ENCODE measurements around the gene TLE4. TPM values are rescaled to one million over a fixed set of nuclear protein-coding genes. Genes with fewer than 3 reads are reported as not detected.

TLE4 gene
- total and polyA plus RNA-seq, 2 experiments from 2014 or later, result 45.8 to 72.9 TPM

DNA sequence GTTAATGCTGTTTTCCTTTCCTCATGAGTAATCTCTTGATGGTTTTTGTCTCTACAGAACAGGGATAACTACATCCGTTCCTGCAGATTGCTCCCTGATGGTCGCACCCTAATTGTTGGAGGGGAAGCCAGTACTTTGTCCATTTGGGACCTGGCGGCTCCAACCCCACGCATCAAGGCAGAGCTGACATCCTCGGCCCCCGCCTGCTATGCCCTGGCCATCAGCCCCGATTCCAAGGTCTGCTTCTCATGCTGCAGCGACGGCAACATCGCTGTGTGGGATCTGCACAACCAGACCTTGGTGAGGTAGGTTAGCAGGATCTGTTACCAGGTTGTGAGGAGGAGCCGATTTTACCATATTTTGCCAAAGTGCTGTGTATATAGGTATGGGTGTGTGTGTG is 148.2 kb downstream of the TLE4 start (continued):
- TF ChIP-seq, protein P1, sequence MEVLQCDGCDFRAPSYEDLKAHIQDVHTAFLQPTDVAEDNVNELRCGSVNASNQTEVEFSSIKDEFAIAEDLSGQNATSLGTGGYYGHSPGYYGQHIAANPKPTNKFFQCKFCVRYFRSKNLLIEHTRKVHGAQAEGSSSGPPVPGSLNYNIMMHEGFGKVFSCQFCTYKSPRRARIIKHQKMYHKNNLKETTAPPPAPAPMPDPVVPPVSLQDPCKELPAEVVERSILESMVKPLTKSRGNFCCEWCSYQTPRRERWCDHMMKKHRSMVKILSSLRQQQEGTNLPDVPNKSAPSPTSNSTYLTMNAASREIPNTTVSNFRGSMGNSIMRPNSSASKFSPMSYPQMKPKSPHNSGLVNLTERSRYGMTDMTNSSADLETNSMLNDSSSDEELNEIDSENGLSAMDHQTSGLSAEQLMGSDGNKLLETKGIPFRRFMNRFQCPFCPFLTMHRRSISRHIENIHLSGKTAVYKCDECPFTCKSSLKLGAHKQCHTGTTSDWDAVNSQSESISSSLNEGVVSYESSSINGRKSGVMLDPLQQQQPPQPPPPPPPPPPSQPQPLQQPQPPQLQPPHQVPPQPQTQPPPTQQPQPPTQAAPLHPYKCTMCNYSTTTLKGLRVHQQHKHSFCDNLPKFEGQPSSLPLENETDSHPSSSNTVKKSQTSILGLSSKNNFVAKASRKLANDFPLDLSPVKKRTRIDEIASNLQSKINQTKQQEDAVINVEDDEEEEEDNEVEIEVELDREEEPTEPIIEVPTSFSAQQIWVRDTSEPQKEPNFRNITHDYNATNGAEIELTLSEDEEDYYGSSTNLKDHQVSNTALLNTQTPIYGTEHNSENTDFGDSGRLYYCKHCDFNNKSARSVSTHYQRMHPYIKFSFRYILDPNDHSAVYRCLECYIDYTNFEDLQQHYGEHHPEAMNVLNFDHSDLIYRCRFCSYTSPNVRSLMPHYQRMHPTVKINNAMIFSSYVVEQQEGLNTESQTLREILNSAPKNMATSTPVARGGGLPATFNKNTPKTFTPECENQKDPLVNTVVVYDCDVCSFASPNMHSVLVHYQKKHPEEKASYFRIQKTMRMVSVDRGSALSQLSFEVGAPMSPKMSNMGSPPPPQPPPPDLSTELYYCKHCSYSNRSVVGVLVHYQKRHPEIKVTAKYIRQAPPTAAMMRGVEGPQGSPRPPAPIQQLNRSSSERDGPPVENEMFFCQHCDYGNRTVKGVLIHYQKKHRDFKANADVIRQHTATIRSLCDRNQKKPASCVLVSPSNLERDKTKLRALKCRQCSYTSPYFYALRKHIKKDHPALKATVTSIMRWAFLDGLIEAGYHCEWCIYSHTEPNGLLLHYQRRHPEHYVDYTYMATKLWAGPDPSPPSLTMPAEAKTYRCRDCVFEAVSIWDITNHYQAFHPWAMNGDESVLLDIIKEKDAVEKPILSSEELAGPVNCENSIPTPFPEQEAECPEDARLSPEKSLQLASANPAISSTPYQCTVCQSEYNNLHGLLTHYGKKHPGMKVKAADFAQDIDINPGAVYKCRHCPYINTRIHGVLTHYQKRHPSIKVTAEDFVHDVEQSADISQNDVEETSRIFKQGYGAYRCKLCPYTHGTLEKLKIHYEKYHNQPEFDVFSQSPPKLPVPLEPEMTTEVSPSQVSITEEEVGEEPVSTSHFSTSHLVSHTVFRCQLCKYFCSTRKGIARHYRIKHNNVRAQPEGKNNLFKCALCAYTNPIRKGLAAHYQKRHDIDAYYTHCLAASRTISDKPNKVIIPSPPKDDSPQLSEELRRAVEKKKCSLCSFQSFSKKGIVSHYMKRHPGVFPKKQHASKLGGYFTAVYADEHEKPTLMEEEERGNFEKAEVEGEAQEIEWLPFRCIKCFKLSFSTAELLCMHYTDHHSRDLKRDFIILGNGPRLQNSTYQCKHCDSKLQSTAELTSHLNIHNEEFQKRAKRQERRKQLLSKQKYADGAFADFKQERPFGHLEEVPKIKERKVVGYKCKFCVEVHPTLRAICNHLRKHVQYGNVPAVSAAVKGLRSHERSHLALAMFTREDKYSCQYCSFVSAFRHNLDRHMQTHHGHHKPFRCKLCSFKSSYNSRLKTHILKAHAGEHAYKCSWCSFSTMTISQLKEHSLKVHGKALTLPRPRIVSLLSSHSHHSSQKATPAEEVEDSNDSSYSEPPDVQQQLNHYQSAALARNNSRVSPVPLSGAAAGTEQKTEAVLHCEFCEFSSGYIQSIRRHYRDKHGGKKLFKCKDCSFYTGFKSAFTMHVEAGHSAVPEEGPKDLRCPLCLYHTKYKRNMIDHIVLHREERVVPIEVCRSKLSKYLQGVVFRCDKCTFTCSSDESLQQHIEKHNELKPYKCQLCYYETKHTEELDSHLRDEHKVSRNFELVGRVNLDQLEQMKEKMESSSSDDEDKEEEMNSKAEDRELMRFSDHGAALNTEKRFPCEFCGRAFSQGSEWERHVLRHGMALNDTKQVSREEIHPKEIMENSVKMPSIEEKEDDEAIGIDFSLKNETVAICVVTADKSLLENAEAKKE (CRISPR knock-in tag; IDR thresholded peaks at IDR 0.05), result no peak
- TF ChIP-seq ZNF331 (CRISPR knock-in tag; IDR thresholded peaks at IDR 0.05; ENCODE audit: low read depth) (no peak), ZNF114 (CRISPR knock-in tag; IDR thresholded peaks at IDR 0.05) (no peak), JUNB (IDR thresholded peaks at IDR 0.05; ENCODE audit: unreplicated experiment) (no peak)
- TF ChIP-seq, protein P2, sequence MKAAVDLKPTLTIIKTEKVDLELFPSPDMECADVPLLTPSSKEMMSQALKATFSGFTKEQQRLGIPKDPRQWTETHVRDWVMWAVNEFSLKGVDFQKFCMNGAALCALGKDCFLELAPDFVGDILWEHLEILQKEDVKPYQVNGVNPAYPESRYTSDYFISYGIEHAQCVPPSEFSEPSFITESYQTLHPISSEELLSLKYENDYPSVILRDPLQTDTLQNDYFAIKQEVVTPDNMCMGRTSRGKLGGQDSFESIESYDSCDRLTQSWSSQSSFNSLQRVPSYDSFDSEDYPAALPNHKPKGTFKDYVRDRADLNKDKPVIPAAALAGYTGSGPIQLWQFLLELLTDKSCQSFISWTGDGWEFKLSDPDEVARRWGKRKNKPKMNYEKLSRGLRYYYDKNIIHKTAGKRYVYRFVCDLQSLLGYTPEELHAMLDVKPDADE (IDR thresholded peaks at IDR 0.05), result no peak

DNA sequence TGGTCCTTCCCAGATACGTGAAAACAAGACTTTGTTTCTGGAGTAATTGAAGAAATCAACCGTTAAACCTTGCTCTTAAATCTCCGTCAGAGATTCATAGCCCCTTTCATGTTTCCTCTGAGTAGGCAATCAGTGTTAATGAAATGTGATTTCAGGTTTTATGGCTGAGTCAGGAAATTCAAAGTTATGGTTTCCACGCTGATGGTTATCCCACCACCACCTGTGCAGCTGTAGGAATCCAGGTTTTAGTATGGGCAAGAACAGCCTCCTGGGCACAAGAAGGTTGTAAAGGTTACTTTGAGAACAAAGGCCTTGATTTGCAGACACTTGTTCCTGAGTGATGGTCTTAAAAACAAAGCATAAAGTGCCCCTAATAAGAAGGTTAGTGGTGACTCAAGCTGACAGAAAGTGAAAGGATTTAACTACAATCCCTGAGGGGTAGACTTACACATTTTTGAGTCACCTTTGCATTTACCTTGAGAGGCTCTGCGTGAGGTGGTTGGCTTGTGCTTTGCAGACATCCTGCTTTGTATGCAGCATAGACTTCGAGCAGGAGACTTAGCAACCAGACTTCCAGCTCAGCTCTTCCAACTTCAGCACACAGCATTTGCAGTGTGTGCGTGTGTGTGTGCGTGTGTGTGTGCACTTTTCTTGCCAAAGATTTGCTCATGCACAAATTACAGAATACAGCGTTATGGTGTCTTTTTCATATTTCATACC is 159.6 kb downstream of the TLE4 start:
- Mint-ChIP-seq H3K4me3 (no peak overlapping the region), H3K36me3 (ENCODE audit: low read depth) (peaks cover 17% of the 10 kb centered on the region), H3K9me3 (no peaks in the 10 kb centered on the region; the same call in 2 of the 3 replicates), H3K4me1 (no peaks in the 10 kb centered on the region), H3K27ac (no peak overlapping the region), H3K27me3 (ENCODE audit: insufficient read depth, low read depth, poor library complexity) (peaks cover 11% of the 10 kb centered on the region)
- Histone ChIP-seq H3K27ac (ENCODE audit: low read depth) (no peak overlapping the region), H3F3A (replicated peaks; ENCODE audit: low read depth) (no peaks in the 10 kb centered on the region), H3K4me2 (no peak overlapping the region), H4K20me1 (replicated peaks; ENCODE audit: insufficient read depth) (no peaks in the 10 kb centered on the region; the same call in 1 of the 2 replicates), H2AFZ (no peak overlapping the region), H3K79me2 (replicated peaks; ENCODE audit: insufficient read depth) (no peaks in the 10 kb centered on the region), H3K4me3 (no peak overlapping the region), H3K27me3 (ENCODE audit: insufficient read depth) (no peaks in the 10 kb centered on the region), H3K4me1 (ENCODE audit: insufficient read depth) (no peaks in the 10 kb centered on the region), H3K9me2 (ENCODE audit: insufficient read depth) (no peaks in the 10 kb centered on the region), H3K36me3 (ENCODE audit: insufficient read depth) (no peaks in the 10 kb centered on the region)
- ATAC-seq (no peak; the same call in 2 of the 3 replicates), DNase-seq (ENCODE audit: low spot score) (no peak)
- TF ChIP-seq JUNB (IDR thresholded peaks at IDR 0.05; ENCODE audit: unreplicated experiment) (no peak), CREB1 (CRISPR knock-in tag; IDR thresholded peaks at IDR 0.05; ENCODE audit: low read depth) (no peak), POLR2AphosphoS5 (IDR thresholded peaks at IDR 0.05; ENCODE audit: low read depth) (no peak), NANOG (IDR thresholded peaks at IDR 0.05; ENCODE audit: borderline replicate concordance) (no peak), EZH2phosphoT487 (IDR thresholded peaks at IDR 0.05; ENCODE audit: unreplicated experiment) (no peak), ZNF114 (CRISPR knock-in tag; IDR thresholded peaks at IDR 0.05) (no peak), ZNF331 (CRISPR knock-in tag; IDR thresholded peaks at IDR 0.05; ENCODE audit: low read depth) (no peak), EZH2 (IDR thresholded peaks at IDR 0.05; ENCODE audit: low read depth, unreplicated experiment) (no peak)
- TF ChIP-seq, protein P2 (IDR thresholded peaks at IDR 0.05), result no peak

All from GM23338 (cell line).